H9 (cell line): ENCODE measurements around the gene DMAC2L. TPM values are rescaled to one million over a fixed set of nuclear protein-coding genes. Genes with fewer than 3 reads are reported as not detected.
A peak's percentile ranks its signal among the peaks of the same experiment; 100 is the strongest.

Experiments used
- DNase-seq: peaks from one replicate; pipeline ENCODE4 v3.0.0-alpha.2; 2017
- H2AFZ ChIP-seq: one replicate; pipeline ENCODE4 v1.6.1; 2013; ENCODE audit warnings: mild to moderate bottlenecking, low read length, control low read depth, moderate library complexity
- H2AK5ac ChIP-seq: 2 replicates; pipeline ENCODE4 v1.6.1; 2013; ENCODE audit warnings: low read length, control low read depth, mixed read lengths; ENCODE audit not compliant: insufficient read length
- H2BK120ac ChIP-seq: one replicate; pipeline ENCODE4 v1.6.1; 2013; ENCODE audit warnings: low read depth, mild to moderate bottlenecking, low read length, control low read depth, inconsistent platforms; ENCODE audit not compliant: poor library complexity, severe bottlenecking
- H2BK12ac ChIP-seq: 2 replicates; pipeline ENCODE4 v1.6.1; 2013; ENCODE audit warnings: low read length, control low read depth, mixed read lengths, low read depth; ENCODE audit not compliant: insufficient read length
- H2BK15ac ChIP-seq: 2 replicates; pipeline ENCODE4 v1.6.1; 2013; ENCODE audit warnings: low read depth, low read length, control low read depth
- H2BK20ac ChIP-seq: one replicate; pipeline ENCODE4 v1.6.1; 2013; ENCODE audit warnings: low read depth, mild to moderate bottlenecking, low read length, control low read depth, inconsistent platforms; ENCODE audit not compliant: poor library complexity, severe bottlenecking
- H2BK5ac ChIP-seq: 2 replicates; pipeline ENCODE4 v1.6.1; 2013; ENCODE audit warnings: low read length, control low read depth, mixed read lengths; ENCODE audit not compliant: insufficient read length
- H3K14ac ChIP-seq: 2 replicates; pipeline ENCODE4 v1.6.1; 2013; ENCODE audit warnings: low read length, control low read depth; ENCODE audit not compliant: insufficient read depth
- H3K18ac ChIP-seq: 2 replicates; pipeline ENCODE4 v1.6.1; 2013; ENCODE audit warnings: low read depth, mild to moderate bottlenecking, mixed read lengths, low read length, control low read depth; ENCODE audit not compliant: insufficient read length
- H3K23ac ChIP-seq: 2 replicates; pipeline ENCODE4 v1.6.1; 2013; ENCODE audit warnings: low read length, control low read depth, mixed read lengths, low read depth; ENCODE audit not compliant: insufficient read length
- H3K23me2 ChIP-seq: 2 replicates; pipeline ENCODE4 v1.6.1; 2013; ENCODE audit warnings: low read depth, mild to moderate bottlenecking, mixed read lengths, low read length, control low read depth; ENCODE audit not compliant: insufficient read length, poor library complexity, severe bottlenecking
- H3K27ac ChIP-seq: 2 replicates; pipeline ENCODE4 v1.5.1; 2013; ENCODE audit warnings: low read length, control low read depth, mixed read lengths, low read depth; ENCODE audit not compliant: insufficient read length
- H3K27me3 ChIP-seq: 2 replicates; pipeline ENCODE4 v1.6.1; 2013; ENCODE audit warnings: low read length, control low read depth, inconsistent platforms; ENCODE audit not compliant: insufficient read depth
- H3K4ac ChIP-seq: 2 replicates; pipeline ENCODE4 v1.6.1; 2013; ENCODE audit warnings: low read depth, mild to moderate bottlenecking, control low read depth, inconsistent platforms, low read length, moderate library complexity
- H3K4me1 ChIP-seq: 2 replicates; pipeline ENCODE4 v1.6.1; 2013; ENCODE audit warnings: low read length, control low read depth, inconsistent platforms; ENCODE audit not compliant: insufficient read depth
- H3K4me2 ChIP-seq: 2 replicates; pipeline ENCODE4 v1.6.1; 2013; ENCODE audit warnings: low read length, control low read depth, mixed read lengths; ENCODE audit not compliant: insufficient read length, insufficient read depth
- H3K56ac ChIP-seq: 2 replicates; pipeline ENCODE4 v1.6.1; 2013; ENCODE audit warnings: low read depth, mild to moderate bottlenecking, mixed read lengths, low read length, control low read depth; ENCODE audit not compliant: insufficient read length
- H3K79me1 ChIP-seq: 2 replicates; pipeline ENCODE4 v1.6.1; 2013; ENCODE audit warnings: low read depth, mild to moderate bottlenecking, moderate library complexity, low read length, control low read depth, inconsistent platforms; ENCODE audit not compliant: insufficient read depth, poor library complexity, severe bottlenecking
- H3K79me2 ChIP-seq: 2 replicates; pipeline ENCODE4 v1.6.1; 2013; ENCODE audit warnings: low read length, control low read depth, inconsistent platforms; ENCODE audit not compliant: insufficient read depth
- H3K9ac ChIP-seq: 2 replicates; pipeline ENCODE4 v1.6.1; 2013; ENCODE audit warnings: low read length, control low read depth, mixed read lengths; ENCODE audit not compliant: insufficient read length; ENCODE audit errors: extremely low read depth
- H3K9me3 ChIP-seq: one replicate; pipeline ENCODE4 v1.6.1; 2013; ENCODE audit warnings: low read depth, low read length, inconsistent platforms; ENCODE audit not compliant: control insufficient read depth
- H3T11ph ChIP-seq: one replicate; pipeline ENCODE4 v1.6.1; 2013; ENCODE audit warnings: mild to moderate bottlenecking, low read length, control low read depth, inconsistent platforms
- H4K20me1 ChIP-seq: one replicate; pipeline ENCODE4 v1.6.1; 2013; ENCODE audit not compliant: control insufficient read depth, insufficient read length, insufficient read depth
- H4K5ac ChIP-seq: 2 replicates; pipeline ENCODE4 v1.6.1; 2013; ENCODE audit warnings: low read depth, mild to moderate bottlenecking, mixed read lengths, low read length, control low read depth; ENCODE audit not compliant: insufficient read length
- H4K8ac ChIP-seq: replicated peaks from 2 replicates; pipeline ENCODE4 v1.6.1; 2013; ENCODE audit warnings: low read length, control low read depth, mixed read lengths, low read depth; ENCODE audit not compliant: insufficient read length
- H4K91ac ChIP-seq: 2 replicates; pipeline ENCODE4 v1.6.1; 2013; ENCODE audit warnings: low read depth, mild to moderate bottlenecking, moderate library complexity, mixed read lengths, low read length, control low read depth; ENCODE audit not compliant: insufficient read length
- H3K27ac Mint-ChIP-seq, 3 experiments: 2 replicates in 2 of 3; 3 replicates in 1 of 3; pipeline ENCODE4 v1.8.0; 2020 to 2021; ENCODE audit warnings: mixed read lengths in 3 of 3, mild to moderate bottlenecking in 1 of 3, moderate library complexity in 1 of 3
- H3K27me3 Mint-ChIP-seq: 2 replicates; pipeline ENCODE4 v1.8.0; 2021; ENCODE audit warnings: low read depth, mild to moderate bottlenecking, moderate library complexity, mixed read lengths
- H3K36me3 Mint-ChIP-seq, 3 experiments: 2 replicates in 2 of 3; 3 replicates in 1 of 3; pipeline ENCODE4 v1.8.0; 2020 to 2021; ENCODE audit warnings: low read depth in 3 of 3, mixed read lengths in 3 of 3; ENCODE audit not compliant: insufficient read depth in 1 of 3
- H3K4me1 Mint-ChIP-seq, 2 experiments: 2 replicates each; pipeline ENCODE4 v1.8.0; 2020; ENCODE audit warnings: mixed read lengths in 2 of 2
- H3K4me3 Mint-ChIP-seq, 2 experiments: 2 replicates in 1 of 2; 3 replicates in 1 of 2; pipeline ENCODE4 v1.8.0; 2020 to 2021; ENCODE audit warnings: mild to moderate bottlenecking in 2 of 2, mixed read lengths in 2 of 2, moderate library complexity in 1 of 2
- H3K9me3 Mint-ChIP-seq, 2 experiments: 2 replicates in 1 of 2; 3 replicates in 1 of 2; pipeline ENCODE4 v1.8.0; 2020; ENCODE audit warnings: mild to moderate bottlenecking in 2 of 2, mixed read lengths in 2 of 2, moderate library complexity in 1 of 2
- CTCF ChIP-seq: fragments of 200-600 bp; sonication (generic); conservative IDR thresholded peaks from 3 replicates; pipeline ENCODE4 v1.8.0; 2021; ENCODE audit warnings: antibody characterized with exemption, mild to moderate bottlenecking
- WGBS: extraction: QIAGEN DNeasy Blood & Tissue Kit; methylation state at CpG from one replicate; pipeline ENCODE4 v1.1.7; 2013; ENCODE audit warnings: missing lambda C conversion rate, low lambda C conversion rate, mixed read lengths; ENCODE audit not compliant: insufficient read length; ENCODE audit errors: extremely low coverage; 5-methylcytosine and 5-hydroxymethylcytosine counted together
- total RNA-seq: library from RNA; stranded (reverse); gene quantifications from 2 replicates; pipeline ENCODE4 v1.2.1, GENCODE V29; 2021

The DMAC2L gene
- total RNA-seq, 1 experiment from 2014 or later: 22.4 TPM

- Histone ChIP-seq H3K4me2 (no peak overlapping the region), H3K9me3 (no peaks in the 10 kb centered on the region), H4K91ac (no peak overlapping the region), H3K9ac (no peak overlapping the region), H3T11ph (no peak overlapping the region), H4K8ac (no peak overlapping the region), H3K27me3 (no peaks in the 10 kb centered on the region), H3K18ac (no peak overlapping the region), H2AK5ac (no peak overlapping the region), H3K56ac (no peak overlapping the region), H2BK20ac (no peak overlapping the region), H3K4me1 (peaks cover 8% of the 10 kb centered on the region; the same call in 1 of the 2 replicates), H3K23ac (no peak overlapping the region), H3K23me2 (no peaks in the 10 kb centered on the region), H3K27ac (no peak overlapping the region), H2BK120ac (no peak overlapping the region), H3K79me1 (no peaks in the 10 kb centered on the region), H2AFZ (no peak overlapping the region), H2BK15ac (no peak overlapping the region), H3K14ac (no peak overlapping the region), H2BK5ac (no peak overlapping the region), H3K79me2 (no peaks in the 10 kb centered on the region), H4K20me1 (no peaks in the 10 kb centered on the region), H4K5ac (no peak overlapping the region), H3K4ac (no peak overlapping the region), H2BK12ac (no peak overlapping the region)
- 0 out of 7 replicates have a peak overlapping the region, but pooled peaks of 1 of the 3 experiments have one; percentile 27 for H3K27ac Mint-ChIP-seq
- H3K4me1 Mint-ChIP-seq: peaks cover 24 to 38% of the 10 kb centered on the region in 2 experiments
- no peak overlapping the region for H3K4me3 Mint-ChIP-seq
- no peak for TF ChIP-seq CTCF
- WGBS: no CpG with 5 or more reads among the region's 3 CpGs
- no peaks in the 10 kb centered on the region for H3K9me3 Mint-ChIP-seq
- no peak for DNase-seq
- H3K27me3 Mint-ChIP-seq: no peaks in the 10 kb centered on the region; the same call in 1 of the 2 replicates
- no peaks in the 10 kb centered on the region for H3K36me3 Mint-ChIP-seq
Measured at GRCh38 chr14:50339178-50339804, 27.2 kb downstream of the DMAC2L start.
